OCI-LY7 (cell line): ENCODE measurements around the gene ZDHHC9. TPM values are rescaled to one million over a fixed set of nuclear protein-coding genes. Genes with fewer than 3 reads are reported as not detected.

Experiments used
- Bru-seq: library from RNA; stranded (reverse); fragments of 400-500 nt; gene quantifications from one replicate; lab custom pipeline; 2021; lab: Mats Ljungman, UMichigan
- BruChase-seq, 2 experiments: library from RNA; stranded (reverse); fragments of 400-500 nt; gene quantifications; one replicate each; lab custom pipeline; 2021; lab: Mats Ljungman, UMichigan
- BruUV-seq: library from RNA; stranded (reverse); fragments of 400-500 nt; replicated peaks from 2 replicates; lab custom pipeline; 2021; lab: Mats Ljungman, UMichigan
- CTCF ChIA-PET: fragments of 300-600 bp; sonication (Branson Sonifier 250); formaldehyde crosslinking; loops from one replicate; lab custom pipeline; 2022; ENCODE audit warnings: antibody characterized with exemption; ENCODE audit not compliant: unreplicated experiment; lab: Charles Lee
- POLR2A ChIA-PET: fragments of 300-600 bp; sonication (Branson Sonifier 250); formaldehyde crosslinking; loops from one replicate; lab custom pipeline; 2022; ENCODE audit warnings: antibody characterized with exemption; lab: Charles Lee
- DNase-seq: peaks from one replicate; pipeline ENCODE4 v3.0.0-alpha.2; 2015; ENCODE audit warnings: low spot score
- H2AFZ ChIP-seq: fragments of 200-600 bp; sonication (generic), shearing (Covaris generic); 2 replicates; pipeline ENCODE4 v1.6.1; 2014; ENCODE audit warnings: mild to moderate bottlenecking, antibody characterized with exemption, low read length, moderate library complexity
- H3K27ac ChIP-seq: fragments of 200-600 bp; sonication (generic); 2 replicates; pipeline ENCODE4 v1.5.1; 2014; ENCODE audit warnings: mixed run types, low read depth, mild to moderate bottlenecking, moderate library complexity, low read length, inconsistent platforms; ENCODE audit not compliant: poor library complexity, severe bottlenecking
- H3K36me3 ChIP-seq: fragments of 200-600 bp; sonication (generic); 2 replicates; pipeline ENCODE4 v1.6.1; 2014; ENCODE audit warnings: mild to moderate bottlenecking, antibody characterized with exemption, low read length, moderate library complexity, mixed read lengths; ENCODE audit not compliant: insufficient read depth
- H3K4me1 ChIP-seq: fragments of 200-600 bp; sonication (generic); 2 replicates; pipeline ENCODE4 v1.5.1; 2014; ENCODE audit warnings: mild to moderate bottlenecking, low read length; ENCODE audit not compliant: insufficient read depth, poor library complexity, severe bottlenecking
- H3K4me2 ChIP-seq: fragments of 200-600 bp; sonication (generic); 2 replicates; pipeline ENCODE4 v1.6.1; 2014; ENCODE audit warnings: mild to moderate bottlenecking, low read length
- H3K4me3 ChIP-seq: fragments of 200-600 bp; sonication (generic); 2 replicates; pipeline ENCODE4 v1.5.1; 2014; ENCODE audit warnings: mild to moderate bottlenecking, low read depth, low read length; ENCODE audit not compliant: poor library complexity, severe bottlenecking
- H3K79me2 ChIP-seq: fragments of 200-600 bp; sonication (generic); 2 replicates; pipeline ENCODE4 v1.6.1; 2016; ENCODE audit warnings: low read depth, mild to moderate bottlenecking, low read length, moderate library complexity, mixed read lengths; ENCODE audit not compliant: insufficient read depth
- H3K9me2 ChIP-seq: fragments of 200-600 bp; sonication (generic); 2 replicates; pipeline ENCODE4 v1.6.1; 2016; ENCODE audit warnings: mild to moderate bottlenecking, low read length, mixed read lengths; ENCODE audit not compliant: insufficient read depth
- H3K9me3 ChIP-seq: fragments of 200-600 bp; sonication (generic); 2 replicates; pipeline ENCODE4 v1.6.1; 2014; ENCODE audit warnings: mild to moderate bottlenecking, mixed run types, low read length, mixed read lengths
- H4K20me1 ChIP-seq: fragments of 200-600 bp; sonication (generic); 2 replicates; pipeline ENCODE4 v1.6.1; 2014; ENCODE audit warnings: mild to moderate bottlenecking, antibody characterized with exemption, low read length, moderate library complexity, mixed read lengths; ENCODE audit not compliant: insufficient read depth
- EZH2phosphoT487 ChIP-seq: fragments of 200-600 bp; sonication (generic); IDR thresholded peaks from 2 replicates; pipeline ENCODE4 v1.6.1; 2018; ENCODE audit warnings: low read depth, borderline replicate concordance, mild to moderate bottlenecking, mixed run types, antibody characterized with exemption, low read length, moderate library complexity, mixed read lengths
- intact Hi-C: fragments of 100-400 bp; cut with micrococcal nuclease; formaldehyde crosslinking; loops from one replicate; pipeline ENCODE4 v1.10.0; 2022; ENCODE audit not compliant: unreplicated experiment
- long read RNA-seq: library from polyadenylated mRNA; stranded (forward); transcript quantifications from one replicate; pipeline ENCODE4 v2.0.0, GENCODE V29; 2022
- total RNA-seq, 2 experiments: library from RNA; depleted of rRNA in 1 of 2; stranded (reverse); fragments of >200 nt in 1 of 2; shearing (Covaris generic) in 1 of 2; gene quantifications; 2 replicates each; pipeline ENCODE4 v1.2.3, GENCODE V29; 2014 to 2022
- TF ChIP-seq, protein P1 (sequence below): fragments of 200-600 bp; sonication (generic); conservative IDR thresholded peaks from 2 replicates; pipeline ENCODE4 v1.5.1; 2014; ENCODE audit warnings: mild to moderate bottlenecking, antibody characterized with exemption, low read length, moderate library complexity, mixed read lengths

The ZDHHC9 gene
- total RNA-seq (2014; rRNA removed; shearing (Covaris generic)) (5.0 and 8.2 TPM in 2 replicates), total RNA-seq (2022) (10.0 and 11.3 TPM in 2 replicates), Bru-seq, nascent RNA (percentile 55 among the genes with signal in this experiment), BruChase-seq, experiment 1, labeled RNA remaining after a 6-hour chase (percentile 45 among the genes with signal in this experiment), BruChase-seq, experiment 2, labeled RNA remaining after a 2-hour chase (percentile 56 among the genes with signal in this experiment)
- long read RNA-seq, full-length matches to known transcripts: 10 of 14 reads
- long read RNA-seq, partial matches to known transcripts: 0 of 14 reads
- long read RNA-seq, other reads (novel, unspliced or antisense): 4 of 14 reads

DNA sequence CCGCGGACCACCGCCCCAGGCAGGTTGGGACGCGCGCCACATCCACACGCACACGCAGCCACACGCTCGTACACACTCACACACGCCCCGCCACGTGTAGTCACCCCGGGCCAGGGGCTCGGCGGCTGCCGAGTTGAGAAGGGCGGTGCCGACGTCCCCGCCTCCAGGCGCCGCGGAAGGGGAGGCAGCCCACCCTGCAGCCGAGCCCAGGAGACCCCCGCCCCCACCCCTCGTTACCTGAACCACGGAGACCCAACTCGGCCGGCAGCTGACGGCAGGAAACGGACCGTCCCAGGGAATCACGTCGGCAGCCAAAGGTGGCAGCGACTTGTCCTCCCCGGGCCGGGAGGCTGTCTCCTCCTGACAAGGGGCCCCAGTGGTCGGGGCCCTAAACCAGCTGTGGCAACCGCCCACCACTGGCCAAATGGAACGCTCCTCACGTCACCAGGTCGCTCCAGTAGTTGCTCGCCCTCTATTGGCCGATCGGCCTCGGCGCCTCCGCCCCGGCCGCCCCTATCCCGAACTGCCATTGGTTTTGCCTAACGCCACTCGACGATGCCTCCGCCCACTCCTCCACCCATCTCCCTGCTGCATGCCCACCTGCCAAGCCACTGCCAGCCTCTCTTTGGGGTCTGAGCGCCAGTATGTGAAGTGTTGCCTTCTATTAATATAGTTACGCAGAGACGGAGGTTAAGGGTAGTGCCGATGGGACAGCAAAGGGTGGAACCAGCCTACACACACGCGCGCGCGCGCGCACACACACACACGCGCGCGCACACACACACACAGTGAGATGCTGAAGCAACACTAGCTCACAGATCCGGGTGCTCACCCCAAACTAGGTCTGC, at the start of gene ZDHHC9:
TSS of gene ZDHHC9 (minus strand) at position 428 of the 848 bp plus-strand sequence. CDS start 1,941 bp downstream, outside the sequence.
- POLR2A ChIA-PET: interaction anchor here (1.0 kb wide), 1 partner anchor 17 kb away, joined by 4 read pairs; no protein-coding TSS in a partner anchor

DNA sequence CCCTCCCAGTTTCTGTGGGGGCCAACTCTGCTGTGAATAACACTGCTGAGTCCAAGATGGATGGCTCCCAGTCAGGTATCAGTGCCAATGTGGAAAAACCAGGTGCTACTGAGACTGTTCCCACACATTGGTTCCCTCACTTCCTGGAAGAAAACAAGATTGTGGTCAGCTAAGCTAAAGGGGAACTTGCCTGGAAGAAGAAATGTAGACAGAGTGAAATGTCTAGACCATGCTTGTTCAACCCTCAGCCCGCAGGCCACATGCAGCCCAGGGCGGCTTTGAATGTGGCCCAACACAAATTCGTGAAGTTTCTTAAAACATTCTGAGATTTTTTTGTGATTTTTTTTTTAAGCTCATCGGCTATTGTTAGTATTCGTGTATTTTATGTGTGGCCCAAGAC, 33.7 kb upstream of the ZDHHC9 start:
- no TSS peak for BruUV-seq
- Histone ChIP-seq H3K79me2 (no peaks in the 10 kb centered on the region), H3K36me3 (no peaks in the 10 kb centered on the region), H2AFZ (no peak overlapping the region), H3K27ac (no peak overlapping the region), H3K9me3 (no peaks in the 10 kb centered on the region), H3K9me2 (no peaks in the 10 kb centered on the region), H3K4me2 (no peak overlapping the region), H4K20me1 (no peaks in the 10 kb centered on the region), H3K4me1 (no peaks in the 10 kb centered on the region), H3K4me3 (no peak overlapping the region)
- POLR2A ChIA-PET: interaction anchor here (0.6 kb wide), 1 partner anchor 22 kb away, joined by 3 read pairs; no protein-coding TSS in a partner anchor
- no peak for DNase-seq
- no peak for TF ChIP-seq EZH2phosphoT487
- TF ChIP-seq, protein P1, sequence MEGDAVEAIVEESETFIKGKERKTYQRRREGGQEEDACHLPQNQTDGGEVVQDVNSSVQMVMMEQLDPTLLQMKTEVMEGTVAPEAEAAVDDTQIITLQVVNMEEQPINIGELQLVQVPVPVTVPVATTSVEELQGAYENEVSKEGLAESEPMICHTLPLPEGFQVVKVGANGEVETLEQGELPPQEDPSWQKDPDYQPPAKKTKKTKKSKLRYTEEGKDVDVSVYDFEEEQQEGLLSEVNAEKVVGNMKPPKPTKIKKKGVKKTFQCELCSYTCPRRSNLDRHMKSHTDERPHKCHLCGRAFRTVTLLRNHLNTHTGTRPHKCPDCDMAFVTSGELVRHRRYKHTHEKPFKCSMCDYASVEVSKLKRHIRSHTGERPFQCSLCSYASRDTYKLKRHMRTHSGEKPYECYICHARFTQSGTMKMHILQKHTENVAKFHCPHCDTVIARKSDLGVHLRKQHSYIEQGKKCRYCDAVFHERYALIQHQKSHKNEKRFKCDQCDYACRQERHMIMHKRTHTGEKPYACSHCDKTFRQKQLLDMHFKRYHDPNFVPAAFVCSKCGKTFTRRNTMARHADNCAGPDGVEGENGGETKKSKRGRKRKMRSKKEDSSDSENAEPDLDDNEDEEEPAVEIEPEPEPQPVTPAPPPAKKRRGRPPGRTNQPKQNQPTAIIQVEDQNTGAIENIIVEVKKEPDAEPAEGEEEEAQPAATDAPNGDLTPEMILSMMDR: no peak
- CTCF ChIA-PET: no interaction called here
- intact Hi-C loops: no loop called here

More for the DNA sequence above, at the start of gene ZDHHC9:
- BruUV-seq: no TSS peak
- Histone ChIP-seq H3K27ac (no peak within 1 kb of the TSS), H2AFZ (peak within 1 kb of the TSS; percentile 94), H3K9me3 (no peaks in the 10 kb centered on the region), H3K4me3 (peak within 1 kb of the TSS; percentile 77), H3K9me2 (no peaks in the 10 kb centered on the region), H4K20me1 (no peaks in the 10 kb centered on the region), H3K4me1 (peaks cover 14% of the 10 kb centered on the region), H3K79me2 (peaks cover 7% of the 10 kb centered on the region; the same call in 1 of the 2 replicates), H3K36me3 (peaks cover 3% of the 10 kb centered on the region; the same call in 1 of the 2 replicates), H3K4me2 (peak within 1 kb of the TSS; percentile 95)
- peak; percentile 90 for DNase-seq
- no peak for TF ChIP-seq EZH2phosphoT487
- TF ChIP-seq, protein P1: no peak
- intact Hi-C loops: no loop called here
- CTCF ChIA-PET: interaction anchor here (0.6 kb wide), 1 partner anchor 17 kb away, joined by 3 read pairs; no protein-coding TSS in a partner anchor
